HG03432 (cell line): ENCODE data around the gene VAT1L.

Experiments
- ATAC-seq: cut with Tn5 transposase; IDR thresholded peaks from one replicate; pipeline ENCODE4 v1.9.1; 2021; ENCODE audit warnings: mild to moderate bottlenecking, moderate library complexity; ENCODE audit not compliant: unreplicated experiment

VAT1L gene

DNA sequence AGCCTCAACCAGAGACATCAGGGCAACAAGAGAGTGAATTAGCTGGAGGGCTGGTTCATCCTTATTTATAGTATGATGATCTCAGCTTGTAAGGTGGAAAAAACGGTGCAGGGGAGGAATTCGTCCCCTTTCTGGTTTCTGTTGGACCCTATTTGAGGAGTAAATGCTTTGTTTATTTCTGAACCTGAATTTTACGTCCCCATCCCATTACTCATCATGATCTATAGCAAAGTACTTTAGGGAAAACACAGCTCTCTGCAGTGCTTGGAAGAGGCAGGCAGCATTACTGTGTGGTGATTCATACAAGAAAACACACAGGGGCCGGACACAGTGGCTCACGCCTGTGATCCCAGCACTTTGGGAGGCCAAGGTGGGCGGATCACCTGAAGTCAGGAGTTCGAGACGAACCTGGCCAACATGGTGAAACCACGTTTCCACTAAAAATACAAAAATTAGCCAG lies 8.0 kb upstream of the VAT1L start:
- ATAC-seq: no peak

DNA sequence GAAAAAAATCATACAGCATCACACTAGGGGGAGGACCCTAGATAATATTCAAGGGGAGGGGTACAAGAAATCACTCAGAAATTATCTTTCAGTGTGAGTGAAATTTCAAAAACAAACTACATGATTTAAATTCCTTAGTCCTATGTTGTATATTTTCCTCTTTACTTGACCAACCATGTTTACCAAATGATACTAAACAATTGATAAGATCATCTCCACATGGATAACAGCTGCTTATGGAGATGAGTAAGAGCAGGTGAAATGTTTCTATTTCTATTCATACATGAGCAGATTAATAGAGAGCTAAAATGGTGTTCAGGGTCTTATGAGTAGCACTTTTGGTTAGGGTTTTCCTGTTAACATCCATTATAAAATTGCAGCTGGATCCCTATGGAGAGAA lies 7.3 kb upstream of the VAT1L start:
- ATAC-seq: no peak

DNA sequence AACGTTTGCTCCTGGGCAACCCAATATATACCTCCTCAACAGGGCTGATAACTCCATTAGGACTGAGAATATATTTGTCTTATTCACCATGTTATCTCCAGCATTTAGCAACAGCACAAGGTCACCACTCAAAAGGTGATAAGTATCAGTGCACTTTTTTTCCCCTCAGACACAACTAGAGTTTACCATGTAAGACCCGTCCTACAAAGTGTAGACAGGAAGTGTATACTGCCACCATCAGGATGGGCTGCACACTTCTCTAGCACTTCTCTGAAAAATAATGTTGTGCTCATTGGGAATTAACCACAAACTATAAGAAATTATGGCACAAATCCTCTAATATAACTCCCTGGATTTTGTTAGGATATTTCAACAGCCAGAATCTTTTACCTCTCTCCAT lies 5.7 kb upstream of the VAT1L start:
- no peak for ATAC-seq

DNA sequence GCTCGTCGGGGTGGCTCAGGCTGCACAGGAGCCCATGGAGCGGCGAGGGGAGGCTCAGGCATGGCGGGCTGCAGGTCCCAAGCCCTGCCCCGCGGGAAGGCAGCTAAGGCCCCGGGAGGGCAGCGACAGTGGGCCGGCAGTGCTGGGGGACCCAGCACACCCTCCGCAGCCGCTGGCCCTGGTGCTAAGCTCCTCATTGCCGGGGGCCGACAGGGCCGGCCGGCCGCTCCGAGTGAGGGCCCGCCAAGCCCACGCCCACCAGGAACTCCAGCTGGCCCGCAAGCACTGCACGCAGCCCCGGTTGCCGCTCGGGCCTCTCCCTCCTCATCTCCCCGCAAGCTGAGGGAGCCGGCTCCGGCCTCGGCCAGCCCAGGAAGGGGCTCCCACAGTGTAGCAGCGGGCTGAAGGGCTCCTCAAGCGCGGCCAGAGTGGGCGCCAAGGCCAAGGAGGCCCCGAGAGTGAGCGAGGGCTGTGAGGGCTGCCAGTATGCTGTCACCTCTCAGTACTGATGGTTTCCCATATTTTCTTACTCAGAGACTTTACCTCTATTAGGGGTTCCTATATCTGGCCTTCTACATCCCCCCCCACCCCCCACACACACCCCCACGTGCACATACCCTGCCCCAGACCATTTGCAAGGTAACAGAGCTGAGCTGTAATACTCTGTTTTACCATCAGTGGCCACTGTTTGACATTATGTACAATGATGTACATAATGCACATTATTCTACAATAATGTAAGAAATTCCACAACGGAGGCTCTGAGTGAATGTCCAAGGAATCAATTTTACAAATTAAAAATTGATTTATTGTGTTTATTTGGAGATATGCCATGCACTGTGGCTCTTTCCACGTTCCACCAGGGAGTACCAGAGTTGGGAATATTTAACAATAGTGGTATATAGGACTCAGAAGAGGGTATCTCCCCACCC lies 3.7 kb upstream of the VAT1L start:
- no peak for ATAC-seq

- ATAC-seq: no peak
Measured at GRCh38 chr16:77785373-77785764, 3.0 kb upstream of the VAT1L start.

DNA sequence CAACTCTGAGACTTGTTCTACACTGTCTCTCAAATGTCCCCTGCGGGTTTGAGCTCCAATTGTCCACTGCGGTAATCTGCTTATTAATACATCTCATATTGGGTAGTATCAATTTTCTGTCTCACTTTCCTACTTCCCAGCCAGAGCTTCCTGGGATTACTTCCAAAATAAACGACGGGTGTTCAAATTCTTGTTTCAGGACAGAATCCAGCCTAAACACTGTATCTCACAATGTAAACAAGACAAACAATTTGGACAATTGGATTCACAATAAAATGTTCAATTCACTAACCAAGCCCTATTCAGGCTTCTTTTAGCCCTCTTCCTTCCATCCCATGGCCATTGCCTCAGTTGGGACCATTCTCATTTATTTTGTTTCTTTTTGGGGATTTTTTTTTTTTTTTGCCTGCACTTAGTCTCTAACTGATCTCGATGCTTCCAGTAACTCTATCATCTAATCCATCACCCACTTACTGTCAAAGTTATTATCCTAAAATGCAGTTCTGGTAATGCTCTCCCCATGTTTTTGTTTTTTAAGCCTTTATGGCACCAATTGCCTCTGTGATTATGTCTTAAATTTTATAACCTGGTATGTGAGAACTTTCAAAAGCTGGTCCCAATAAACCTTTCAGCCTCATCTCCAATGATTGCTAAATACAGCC lies 2.0 kb upstream of the VAT1L start:
- ATAC-seq: no peak

DNA sequence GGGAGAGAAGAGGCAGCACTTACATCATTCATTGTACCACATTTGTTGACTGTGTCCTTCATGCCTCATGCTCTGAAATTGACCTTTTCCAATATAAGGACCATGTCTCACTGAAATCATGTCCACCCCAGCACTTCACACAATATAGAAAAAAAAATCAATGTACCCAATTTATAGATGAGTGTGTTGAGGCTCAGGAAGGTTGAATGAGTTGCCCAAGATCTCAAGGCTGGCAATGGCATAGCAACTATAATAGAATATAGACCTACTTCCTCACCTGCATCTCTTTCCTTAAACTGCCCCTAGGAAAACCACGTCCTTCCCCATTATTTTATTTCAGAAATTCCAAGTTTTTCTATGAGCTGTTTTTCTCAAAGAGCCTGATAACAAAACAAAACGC lies 912 bp upstream of the VAT1L start:
- no peak for ATAC-seq

GRCh38 chr16:77789085-77790008 lies 983 bp downstream of the VAT1L start:
- ATAC-seq: no peak

- no peak for ATAC-seq
Measured at GRCh38 chr16:77790009-77790372, 1.6 kb downstream of the VAT1L start.

GRCh38 chr16:77790912-77791311 lies 2.5 kb downstream of the VAT1L start:
- no peak for ATAC-seq

DNA sequence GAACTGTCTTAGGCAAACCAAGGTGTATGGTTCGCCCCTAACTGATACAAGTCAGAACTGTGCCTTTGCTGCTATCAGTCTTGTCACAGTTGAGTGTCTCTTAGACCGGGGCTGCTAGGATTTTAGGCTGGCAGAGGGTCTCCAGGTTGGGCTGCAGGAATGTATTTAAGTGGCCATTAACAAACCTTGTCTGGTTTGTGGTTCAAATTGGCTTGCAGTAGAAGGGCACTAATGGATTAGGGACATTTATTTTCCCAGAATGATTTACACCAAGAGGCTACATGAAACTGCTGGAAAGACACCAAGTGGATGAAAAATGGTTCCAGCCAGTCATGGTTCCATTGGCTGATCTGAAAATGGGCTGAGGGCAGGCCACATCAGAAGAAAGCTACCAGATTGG lies 5.1 kb downstream of the VAT1L start:
- ATAC-seq: no peak

DNA sequence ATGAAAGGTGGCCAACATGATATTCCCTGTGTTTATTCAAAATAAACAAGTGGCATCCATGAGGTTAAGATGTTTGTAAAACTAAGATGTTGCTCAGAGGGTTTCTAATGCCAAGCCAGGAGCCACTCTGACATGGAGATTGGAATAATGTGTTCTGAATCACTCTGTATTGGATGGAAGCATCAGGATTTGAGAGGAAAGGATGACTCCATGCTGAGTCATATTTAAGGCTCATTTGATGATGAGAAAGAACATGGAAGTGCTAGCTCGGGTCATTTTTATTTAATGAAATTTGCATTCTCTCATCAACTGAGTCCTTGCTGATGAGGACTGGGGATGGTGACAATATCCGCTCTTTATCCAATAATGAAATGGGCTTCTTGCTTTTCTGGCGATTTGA lies 6.2 kb downstream of the VAT1L start:
- no peak for ATAC-seq

DNA sequence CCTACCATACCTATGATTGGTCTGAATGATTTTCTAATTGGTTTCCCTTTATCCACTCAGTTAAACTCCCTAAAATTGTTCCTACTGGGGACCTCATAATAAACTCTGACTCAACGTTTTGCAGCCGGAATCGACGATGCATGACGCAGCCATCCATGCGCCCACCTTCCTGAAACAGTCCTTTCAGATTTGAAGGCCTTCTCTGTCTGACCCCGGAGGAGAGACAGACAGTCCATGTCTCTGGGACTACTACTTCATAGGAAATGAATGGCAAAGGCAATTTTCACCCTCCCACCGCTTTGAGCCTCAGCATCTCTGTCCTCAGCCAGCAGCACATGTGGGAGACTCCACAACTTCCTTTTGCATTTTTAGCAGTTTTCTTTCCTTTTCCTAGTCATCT lies 13.5 kb downstream of the VAT1L start:
- ATAC-seq: no peak

- ATAC-seq: no peak
Measured at GRCh38 chr16:77805398-77805797, 17.0 kb downstream of the VAT1L start.

DNA sequence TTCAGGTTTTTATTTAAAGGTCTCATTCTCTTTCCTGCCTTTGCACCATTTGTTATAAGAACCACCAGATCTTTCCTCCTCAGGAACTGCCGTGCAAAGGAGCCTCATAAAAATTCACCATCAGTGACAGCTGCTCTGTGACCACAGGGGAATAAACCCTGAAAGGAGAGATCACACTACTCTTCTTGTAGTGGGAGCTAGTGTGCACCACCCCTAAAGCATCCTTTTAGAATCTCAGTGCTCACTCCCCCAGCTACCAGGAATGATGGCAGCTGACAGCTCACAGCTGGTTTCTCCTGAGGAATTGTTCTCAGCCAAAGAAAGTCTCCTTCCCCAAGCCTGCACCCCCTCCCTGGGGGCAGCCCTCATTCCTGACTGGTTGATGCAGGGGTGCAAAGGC lies 18.7 kb downstream of the VAT1L start:
- no peak for ATAC-seq

DNA sequence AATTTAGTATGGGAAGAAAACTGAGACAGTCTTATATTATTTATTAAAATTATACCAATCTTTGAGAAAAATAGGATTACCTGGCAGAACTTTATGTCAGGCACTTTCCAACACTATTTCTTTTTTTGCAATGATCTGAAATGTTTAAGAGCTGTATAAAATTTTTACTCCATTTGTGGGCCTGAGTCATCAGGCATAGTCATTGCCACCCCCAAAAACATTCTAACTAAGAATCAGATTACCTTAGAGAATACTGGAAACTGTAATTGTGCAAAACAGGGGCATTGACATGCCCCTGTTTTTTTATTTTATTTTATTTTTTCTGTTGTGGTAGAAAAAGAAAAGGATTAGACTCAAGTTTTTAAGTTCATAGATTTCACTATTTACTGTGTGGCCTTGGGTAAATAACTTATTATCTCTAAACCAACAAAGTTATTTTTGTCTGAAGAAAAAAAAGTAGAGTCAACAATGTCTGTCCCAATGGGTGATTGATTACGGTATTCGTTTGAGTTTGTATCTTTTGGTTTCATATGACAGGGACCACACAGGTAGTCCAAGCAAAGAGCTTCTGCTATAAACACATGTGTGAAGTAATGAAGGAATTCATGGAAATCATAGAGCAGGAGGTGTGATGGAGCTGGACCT lies 24.6 kb downstream of the VAT1L start:
- ATAC-seq: no peak

DNA sequence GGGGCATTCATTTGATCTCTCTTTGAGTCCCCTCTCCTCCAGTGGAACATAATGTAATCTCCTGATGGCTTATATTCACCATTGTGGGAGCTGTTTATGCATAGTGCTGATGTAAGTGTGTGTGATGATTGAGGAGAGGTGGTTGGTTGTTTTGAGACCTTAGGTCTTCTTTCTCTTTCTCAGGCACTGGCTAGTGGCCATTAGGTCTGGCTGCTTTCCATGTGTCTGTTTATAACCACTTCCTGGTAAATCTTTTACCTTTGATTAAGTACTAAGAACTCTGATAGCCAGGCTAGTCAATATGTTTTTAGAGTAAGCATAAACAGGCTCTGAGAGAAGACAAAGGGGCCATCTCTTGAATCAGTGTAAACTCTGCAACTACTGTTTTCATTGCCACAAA lies 27.9 kb downstream of the VAT1L start:
- no peak for ATAC-seq

DNA sequence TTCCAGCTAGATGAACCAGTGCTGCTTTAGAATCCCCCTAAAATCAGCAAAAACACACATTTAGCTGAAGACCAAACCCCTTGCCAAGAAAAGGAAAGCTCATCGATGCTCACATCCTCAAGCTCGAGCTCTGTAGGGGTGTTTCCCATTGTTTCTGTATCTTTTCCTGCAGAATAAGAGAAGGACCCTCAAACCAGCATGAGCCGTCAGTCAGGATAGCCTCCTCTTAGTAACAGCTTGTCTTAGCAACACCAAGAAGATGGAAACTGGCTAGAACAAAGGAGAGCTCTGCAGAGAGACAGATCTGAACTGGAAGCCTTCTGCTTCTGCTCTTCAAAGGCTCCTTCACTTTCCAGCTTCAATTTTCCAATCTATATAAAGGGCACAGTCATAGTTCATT lies 32.0 kb downstream of the VAT1L start:
- no peak for ATAC-seq

DNA sequence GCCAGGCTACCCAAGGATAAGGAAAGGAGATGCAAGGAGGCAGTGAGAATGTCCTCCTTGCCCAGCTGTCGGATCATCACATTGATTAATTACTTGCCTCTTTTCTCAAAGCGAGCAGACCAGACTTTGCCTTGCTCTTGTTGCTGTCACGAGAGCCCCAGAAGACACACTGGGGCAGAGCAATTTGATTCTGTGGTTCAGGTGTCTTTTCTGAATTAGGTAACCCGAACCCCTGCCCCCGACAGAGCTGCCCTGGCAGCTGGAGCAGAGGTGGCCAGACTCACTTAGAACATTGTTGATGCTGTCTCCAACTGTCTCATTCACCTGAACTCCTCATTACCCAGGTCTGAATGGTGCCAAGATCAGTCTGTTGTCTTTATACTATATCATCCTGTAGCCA lies 34.3 kb downstream of the VAT1L start:
- ATAC-seq: no peak

DNA sequence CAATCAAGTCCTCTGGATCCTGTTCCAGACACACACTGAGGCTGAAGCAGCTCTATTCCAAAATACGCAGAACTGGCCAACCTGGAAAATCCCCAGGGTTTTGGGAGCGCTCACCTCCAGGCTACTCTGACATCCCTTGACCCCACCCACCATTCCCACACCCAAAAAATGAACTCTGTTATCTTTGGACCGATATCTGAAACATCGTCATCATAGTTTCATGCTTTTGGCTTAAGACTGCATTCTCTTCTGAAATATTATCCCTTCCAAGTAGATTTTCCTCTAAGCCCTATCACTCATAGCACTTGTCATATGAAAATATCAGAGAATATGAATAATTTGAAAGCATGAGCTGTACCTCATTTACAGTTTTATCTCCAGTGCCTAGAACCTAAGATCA lies 34.7 kb downstream of the VAT1L start:
- no peak for ATAC-seq

- no peak for ATAC-seq
Measured at GRCh38 chr16:77825196-77825595, 36.8 kb downstream of the VAT1L start.
